K562 (cell line): Measurements from ENCODE around the gene CBR4. TPM values are rescaled to one million over a fixed set of nuclear protein-coding genes. Genes with fewer than 3 reads are reported as not detected.

Experiments
- ATAC-seq: fragments of 200-7000 bp; cut with Tn5 transposase; 3 replicates; pipeline ENCODE4 v1.9.1; 2020; ENCODE audit warnings: moderate library complexity
- BruUV-seq: library from RNA; stranded (reverse); fragments of 400-500 nt; replicated peaks from 2 replicates; lab custom pipeline; 2021; lab: Mats Ljungman, UMichigan
- CTCF ChIA-PET: fragments of 300-600 bp; formaldehyde crosslinking; extraction: SDS; loops from one replicate; lab custom pipeline; 2021; ENCODE audit warnings: low intra/inter-chr PET ratio; lab: Yijun Ruan, JAX
- POLR2A ChIA-PET: fragments of 300-600, 350-650 bp; sonication (Branson Sonifier 250); formaldehyde crosslinking; extraction: SDS; loops from one replicate; lab custom pipeline; 2021; ENCODE audit warnings: antibody characterized with exemption, inconsistent platforms; lab: Yijun Ruan, JAX
- DNase-seq, 4 experiments: peaks; one replicate each; pipeline versions ENCODE4 v3.0.0 to v3.0.0-alpha.2; 2011 to 2018; ENCODE audit warnings: low spot score in 3 of 4, mixed read lengths in 3 of 4; ENCODE audit errors: extremely low read depth in 1 of 4
- FAIRE-seq: peaks from 2 replicates; lab custom pipeline; 2011; peaks lifted over from hg19 to GRCh38; lab: Jason Lieb, UNC
- H2AFZ ChIP-seq: 2 replicates; pipeline ENCODE4 v1.6.0; 2011; ENCODE audit warnings: low read depth, low read length, control low read depth, inconsistent platforms
- H3K27ac ChIP-seq: fragments of 200-600 bp; 3 replicates; pipeline ENCODE4 v1.8.0; 2011; ENCODE audit warnings: low read depth, mild to moderate bottlenecking, control low read depth, inconsistent platforms, low read length, moderate library complexity, mixed read lengths; ENCODE audit errors: extremely low read depth
- H3K27me3 ChIP-seq, 2 experiments: fragments of 300-600 bp in 1 of 2; 2 replicates in 1 of 2; 3 replicates in 1 of 2; pipeline versions ENCODE4 v1.6.0 to v1.8.0; 2011; ENCODE audit warnings: inconsistent platforms in 2 of 2, low read length in 2 of 2, mild to moderate bottlenecking in 1 of 2, mixed read lengths in 1 of 2, moderate library complexity in 1 of 2; ENCODE audit not compliant: control insufficient read depth in 2 of 2, insufficient read depth in 2 of 2
- H3K36me3 ChIP-seq: fragments of 300-600 bp; 3 replicates; pipeline ENCODE4 v1.8.0; 2011; ENCODE audit warnings: mild to moderate bottlenecking, low read length, inconsistent platforms; ENCODE audit not compliant: control insufficient read depth, insufficient read depth
- H3K4me1 ChIP-seq, 2 experiments: fragments of 200-600 bp in 1 of 2; replicated peaks in 1 of 2; 2 replicates in 1 of 2; 3 replicates in 1 of 2; pipeline versions ENCODE4 v1.5.1 to v1.8.0; 2011; ENCODE audit warnings: inconsistent platforms in 2 of 2, low read length in 2 of 2, mild to moderate bottlenecking in 1 of 2, mixed read lengths in 1 of 2, moderate library complexity in 1 of 2; ENCODE audit not compliant: control insufficient read depth in 2 of 2, insufficient read depth in 2 of 2
- H3K4me2 ChIP-seq: 2 replicates; pipeline ENCODE4 v1.6.1; 2011; ENCODE audit warnings: low read length, control low read depth, inconsistent platforms, mixed read lengths; ENCODE audit not compliant: insufficient read depth
- H3K4me3 ChIP-seq: fragments of 200-600 bp; sonication (generic), shearing (Covaris generic); 2 replicates; pipeline ENCODE4 v1.5.1; 2016; ENCODE audit warnings: control low read depth, inconsistent platforms
- H3K79me2 ChIP-seq: fragments of 200-600 bp; 3 replicates; pipeline ENCODE4 v1.8.0; 2011; ENCODE audit warnings: low read length, inconsistent platforms; ENCODE audit not compliant: control insufficient read depth, insufficient read depth
- H3K9ac ChIP-seq, 2 experiments: 2 replicates each; pipeline versions ENCODE4 v1.6.0 to v1.6.1; 2011; ENCODE audit warnings: low read depth in 2 of 2, low read length in 2 of 2, control low read depth in 1 of 2, inconsistent platforms in 1 of 2, mild to moderate bottlenecking in 1 of 2, mixed read lengths in 1 of 2; ENCODE audit not compliant: insufficient read depth in 1 of 2
- H3K9me1 ChIP-seq: one replicate; pipeline ENCODE4 v1.6.0; 2011; ENCODE audit warnings: inconsistent platforms, mild to moderate bottlenecking, low read length, moderate library complexity; ENCODE audit not compliant: control insufficient read depth, insufficient read depth
- H3K9me3 ChIP-seq: replicated peaks from 2 replicates; pipeline ENCODE4 v1.5.1; 2011; ENCODE audit warnings: low read depth, low read length, inconsistent platforms; ENCODE audit not compliant: control insufficient read depth, insufficient read depth
- H4K20me1 ChIP-seq: replicated peaks from 2 replicates; pipeline ENCODE4 v1.6.1; 2011; ENCODE audit warnings: low read length, inconsistent platforms, mixed read lengths; ENCODE audit not compliant: control insufficient read depth, insufficient read depth
- ADNP ChIP-seq: fragments of 200-800 bp; sonication (Bioruptor generic); IDR thresholded peaks from 2 replicates; pipeline ENCODE4 v1.6.1; 2016; ENCODE audit warnings: missing genetic modification characterization, missing compliant biosample characterization
- BRD4 ChIP-seq: fragments of 200-600 bp; sonication (generic); IDR thresholded peaks from 2 replicates; pipeline ENCODE4 v1.6.1; 2017; ENCODE audit warnings: inconsistent platforms
- CBFA2T2 ChIP-seq: fragments of 450-650 bp; conservative IDR thresholded peaks from 2 replicates; pipeline ENCODE4 v1.6.1; 2017; ENCODE audit warnings: mild to moderate bottlenecking
- CBX1 ChIP-seq: sonication (generic); IDR thresholded peaks from 2 replicates; pipeline ENCODE4 v1.6.1; 2016; ENCODE audit warnings: antibody characterized with exemption, low read depth, mild to moderate bottlenecking
- CEBPZ ChIP-seq: fragments of 150-350 bp; IDR thresholded peaks from 2 replicates; pipeline ENCODE4 v1.6.1; 2014; ENCODE audit warnings: low read depth, mild to moderate bottlenecking, low read length, borderline replicate concordance
- CSDE1 ChIP-seq, 2 experiments: fragments of 450-650 bp; IDR thresholded peaks; 2 replicates each; pipeline ENCODE4 v1.6.1; 2016; ENCODE audit warnings: mild to moderate bottlenecking in 1 of 2
- CTCFL ChIP-seq: IDR thresholded peaks from 2 replicates; pipeline ENCODE4 v1.6.1; 2011; ENCODE audit warnings: borderline replicate concordance, low read depth, mild to moderate bottlenecking, moderate library complexity, low read length; ENCODE audit not compliant: insufficient read depth, poor library complexity, severe bottlenecking
- EGR1 ChIP-seq: fragments of 450-650 bp; conservative IDR thresholded peaks from 2 replicates; pipeline ENCODE4 v1.6.1; 2017; ENCODE audit warnings: mild to moderate bottlenecking
- EHMT2 ChIP-seq: fragments of 450-650 bp; IDR thresholded peaks from 2 replicates; pipeline ENCODE4 v1.6.1; 2018; ENCODE audit warnings: antibody characterized with exemption
- HNRNPUL1 ChIP-seq: fragments of 200-400 bp; formaldehyde crosslinking; IDR thresholded peaks from 2 replicates; pipeline ENCODE4 v1.6.1; 2017; ENCODE audit warnings: low read length
- NR2F6 ChIP-seq: fragments of 450-650 bp; formaldehyde crosslinking; IDR thresholded peaks from 2 replicates; pipeline ENCODE4 v1.4.0; 2020; ENCODE audit warnings: mild to moderate bottlenecking
- POLR2AphosphoS5 ChIP-seq: IDR thresholded peaks from 2 replicates; pipeline ENCODE4 v1.6.1; 2011; ENCODE audit warnings: mild to moderate bottlenecking, low read depth, low read length, moderate library complexity; ENCODE audit not compliant: control insufficient read depth, insufficient read depth
- SNRNP70 ChIP-seq: fragments of 200-400 bp; formaldehyde crosslinking; optimal IDR thresholded peaks from 2 replicates; pipeline ENCODE3; 2017; ENCODE audit warnings: low read depth, low read length
- ZNF174 ChIP-seq: fragments of 250-450 bp; sonication (Bioruptor Pico); IDR thresholded peaks from 2 replicates; pipeline ENCODE4 v1.4.0; 2020; ENCODE audit warnings: mild to moderate bottlenecking
- WGBS: fragments of 100-300 bp; shearing (Covaris generic); methylation state at CpG from one replicate; pipeline ENCODE4 v1.1.6; 2016; ENCODE audit warnings: low coverage, mixed read lengths; ENCODE audit not compliant: insufficient coverage; ENCODE audit errors: missing lambda C conversion rate; 5-methylcytosine and 5-hydroxymethylcytosine counted together
- in situ Hi-C: fragments of 300-500 bp; cut with MboI; formaldehyde crosslinking; loops from 4 replicates; pipeline ENCODE4 v1.15.0; 2018; ENCODE audit warnings: inconsistent platforms, mixed read lengths
- intact Hi-C: fragments of 100-400 bp; cut with micrococcal nuclease; formaldehyde crosslinking; loops from 2 replicates; pipeline ENCODE4 v1.14.2; 2022
- polyA plus RNA-seq, 8 experiments: library from polyadenylated mRNA; depleted of rRNA in 4 of 8; stranded (reverse) in 5 of 8; unstranded in 3 of 8; fragments of >200 nt; fragmentation: Nextera tagmentation in 2 of 8; fragmentation: Illumina TruSeq in 1 of 8; extraction: Ambion mirVana in 2 of 8; extraction: Trizol in 1 of 8; gene quantifications; 2 replicates each; pipeline versions ENCODE4 v1.2.1 to v1.2.3, GENCODE V29; 2011 to 2014; ENCODE audit warnings: inconsistent platforms in 1 of 8, missing spikeins in 1 of 8
- total RNA-seq, 7 experiments: library from RNA; depleted of rRNA in 6 of 7; stranded (reverse); fragments of >200 nt in 6 of 7; fragmentation: Illumina TruSeq in 2 of 7; extraction: Trizol in 2 of 7; gene quantifications; 2 replicates each; pipeline versions ENCODE4 v1.2.1 to v1.2.3, GENCODE V29; 2011 to 2021; ENCODE audit warnings: low replicate concordance in 1 of 7
- TF ChIP-seq, protein P1 (sequence below): fragments of 250-450 bp; sonication (Bioruptor Pico); IDR thresholded peaks from 2 replicates; pipeline ENCODE4 v1.5.0; 2020; ENCODE audit warnings: mild to moderate bottlenecking
- TF ChIP-seq, protein P2 (sequence below): fragments of 250-450 bp; sonication (Bioruptor Pico); IDR thresholded peaks from 2 replicates; pipeline ENCODE4 v1.8.0; 2022; ENCODE audit warnings: moderate library complexity, mild to moderate bottlenecking, inconsistent platforms

CBR4 gene
- total and polyA plus RNA-seq, 9 of the 15 experiments (the other 6 are each of a cell fraction or from before 2014, with no cell fraction given): 12.1 to 26.4 (median 18.6) TPM

DNA sequence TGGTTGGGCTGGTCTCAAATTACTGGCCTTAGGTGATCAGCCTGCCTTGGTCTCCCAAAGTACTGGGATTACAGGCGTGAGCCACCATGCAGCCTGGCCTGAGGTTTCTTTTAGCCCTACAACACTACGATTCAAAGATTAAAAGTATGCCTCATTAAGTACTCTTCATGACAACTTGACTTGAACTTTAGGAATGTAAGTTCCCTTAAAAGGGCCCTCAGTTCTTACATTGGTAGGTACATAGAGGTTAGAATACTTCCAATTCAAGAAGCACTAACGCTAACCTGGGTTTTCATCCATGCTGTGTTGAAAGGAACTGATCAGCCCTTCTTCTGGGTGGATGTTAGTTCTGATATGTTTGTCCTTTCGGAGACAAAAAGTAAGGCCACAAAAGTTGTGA, 15.1 kb downstream of the CBR4 start:
- ChIA-PET POLR2A (no interaction called here), CTCF (interaction anchor here (1.5 kb wide), 1 partner anchor 571 kb away, joined by 7 read pairs; no protein-coding TSS in a partner anchor)
- H3K4me2 ChIP-seq: no peak overlapping the region
- no peaks in the 10 kb centered on the region for H3K79me2 ChIP-seq
- H3K4me1 ChIP-seq: no peaks in the 10 kb centered on the region
- no peak overlapping the region for H3K4me3 ChIP-seq
- no peaks in the 10 kb centered on the region for H3K9me1 ChIP-seq
- intact Hi-C loops (no loop called here), in situ Hi-C loops (no loop called here)
- no peak overlapping the region for H3K9ac ChIP-seq
- no peak overlapping the region for H3K27ac ChIP-seq
- WGBS: 94% methylated on average over 4 of the region's 4 CpGs
- no peaks in the 10 kb centered on the region for H3K27me3 ChIP-seq
- H3K36me3 ChIP-seq: peaks cover 47% of the 10 kb centered on the region
- TF ChIP-seq CBX1 (no peak), BRD4 (no peak), POLR2AphosphoS5 (no peak), SNRNP70 (no peak), ZNF174 (CRISPR knock-in tag) (no peak), HNRNPUL1 (no peak), CSDE1 (IDR thresholded peaks at IDR 0.05) (no peak), EHMT2 (no peak), EGR1 (no peak), CTCFL (no peak), ADNP (no peak), CBFA2T2 (no peak), NR2F6 (CRISPR knock-in tag) (no peak), CEBPZ (no peak)
- TF ChIP-seq, protein P1, sequence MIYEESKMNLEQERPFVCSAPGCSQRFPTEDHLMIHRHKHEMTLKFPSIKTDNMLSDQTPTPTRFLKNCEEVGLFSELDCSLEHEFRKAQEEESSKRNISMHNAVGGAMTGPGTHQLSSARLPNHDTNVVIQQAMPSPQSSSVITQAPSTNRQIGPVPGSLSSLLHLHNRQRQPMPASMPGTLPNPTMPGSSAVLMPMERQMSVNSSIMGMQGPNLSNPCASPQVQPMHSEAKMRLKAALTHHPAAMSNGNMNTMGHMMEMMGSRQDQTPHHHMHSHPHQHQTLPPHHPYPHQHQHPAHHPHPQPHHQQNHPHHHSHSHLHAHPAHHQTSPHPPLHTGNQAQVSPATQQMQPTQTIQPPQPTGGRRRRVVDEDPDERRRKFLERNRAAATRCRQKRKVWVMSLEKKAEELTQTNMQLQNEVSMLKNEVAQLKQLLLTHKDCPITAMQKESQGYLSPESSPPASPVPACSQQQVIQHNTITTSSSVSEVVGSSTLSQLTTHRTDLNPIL (CRISPR knock-in tag): no peak
- TF ChIP-seq, protein P2, sequence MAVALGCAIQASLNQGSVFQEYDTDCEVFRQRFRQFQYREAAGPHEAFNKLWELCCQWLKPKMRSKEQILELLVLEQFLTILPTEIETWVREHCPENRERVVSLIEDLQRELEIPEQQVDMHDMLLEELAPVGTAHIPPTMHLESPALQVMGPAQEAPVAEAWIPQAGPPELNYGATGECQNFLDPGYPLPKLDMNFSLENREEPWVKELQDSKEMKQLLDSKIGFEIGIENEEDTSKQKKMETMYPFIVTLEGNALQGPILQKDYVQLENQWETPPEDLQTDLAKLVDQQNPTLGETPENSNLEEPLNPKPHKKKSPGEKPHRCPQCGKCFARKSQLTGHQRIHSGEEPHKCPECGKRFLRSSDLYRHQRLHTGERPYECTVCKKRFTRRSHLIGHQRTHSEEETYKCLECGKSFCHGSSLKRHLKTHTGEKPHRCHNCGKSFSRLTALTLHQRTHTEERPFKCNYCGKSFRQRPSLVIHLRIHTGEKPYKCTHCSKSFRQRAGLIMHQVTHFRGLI (CRISPR knock-in tag): no peak
- no peaks in the 10 kb centered on the region for H4K20me1 ChIP-seq
- no TSS peak for BruUV-seq
- no peaks in the 10 kb centered on the region for H3K9me3 ChIP-seq
- H2AFZ ChIP-seq: no peak overlapping the region
- FAIRE-seq: no peak
- no peak for ATAC-seq
- DNase-seq: no peak
